ENCODE data around the gene NUBPL.

DNA sequence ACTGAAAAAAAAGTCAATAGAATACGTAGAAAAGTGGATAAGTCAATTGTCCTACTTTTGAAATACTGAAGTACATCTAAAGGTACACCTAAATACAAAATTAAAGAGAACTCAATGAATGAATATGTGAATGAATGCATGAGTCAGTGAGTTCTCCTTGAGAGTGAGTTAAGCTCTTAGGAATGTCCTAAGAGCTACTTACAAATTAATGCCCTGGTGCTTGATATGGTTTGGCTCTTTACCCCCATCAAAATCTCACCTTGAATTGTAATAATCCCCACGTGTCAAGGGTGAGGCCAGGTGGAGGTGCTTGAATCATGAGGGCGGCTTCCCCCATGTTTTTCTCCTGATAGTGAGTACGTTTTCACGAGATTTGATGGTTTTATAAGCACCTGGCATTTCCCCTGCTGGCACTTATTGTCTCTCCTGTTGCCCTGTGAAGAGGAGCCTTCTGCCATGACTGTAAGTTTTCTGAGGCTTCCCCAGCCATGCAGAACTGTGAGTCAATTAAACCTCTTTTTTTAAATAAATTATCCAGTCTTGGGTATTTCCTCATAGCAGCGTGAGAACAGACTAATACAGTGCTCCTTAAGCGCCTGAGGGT lies 323.7 kb downstream of the NUBPL start:
- TF ChIP-seq, protein P1, sequence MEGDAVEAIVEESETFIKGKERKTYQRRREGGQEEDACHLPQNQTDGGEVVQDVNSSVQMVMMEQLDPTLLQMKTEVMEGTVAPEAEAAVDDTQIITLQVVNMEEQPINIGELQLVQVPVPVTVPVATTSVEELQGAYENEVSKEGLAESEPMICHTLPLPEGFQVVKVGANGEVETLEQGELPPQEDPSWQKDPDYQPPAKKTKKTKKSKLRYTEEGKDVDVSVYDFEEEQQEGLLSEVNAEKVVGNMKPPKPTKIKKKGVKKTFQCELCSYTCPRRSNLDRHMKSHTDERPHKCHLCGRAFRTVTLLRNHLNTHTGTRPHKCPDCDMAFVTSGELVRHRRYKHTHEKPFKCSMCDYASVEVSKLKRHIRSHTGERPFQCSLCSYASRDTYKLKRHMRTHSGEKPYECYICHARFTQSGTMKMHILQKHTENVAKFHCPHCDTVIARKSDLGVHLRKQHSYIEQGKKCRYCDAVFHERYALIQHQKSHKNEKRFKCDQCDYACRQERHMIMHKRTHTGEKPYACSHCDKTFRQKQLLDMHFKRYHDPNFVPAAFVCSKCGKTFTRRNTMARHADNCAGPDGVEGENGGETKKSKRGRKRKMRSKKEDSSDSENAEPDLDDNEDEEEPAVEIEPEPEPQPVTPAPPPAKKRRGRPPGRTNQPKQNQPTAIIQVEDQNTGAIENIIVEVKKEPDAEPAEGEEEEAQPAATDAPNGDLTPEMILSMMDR (IDR thresholded peaks at IDR 0.05; ENCODE audit: low read length): no peak
- TF ChIP-seq EZH2 (optimal IDR thresholded peaks at IDR 0.05; ENCODE audit: low read depth, low read length): no peak

Measured in MM.1S (cell line).